Gastrocnemius medialis (tissue), 4 donors: Measurements from ENCODE around the gene ANXA2R.
"Not testable (repeated sequence)": the region's sequence is repeated elsewhere in the genome, so short reads cannot be mapped to it uniquely, and the experiment has no call there.

Source experiments
- CTCF ChIP-seq, 5 experiments: fragments of 450-650 bp in 3 of 5; fragments of 200-600 bp in 2 of 5; sonication (generic) in 2 of 5; IDR thresholded peaks in 4 of 5; conservative IDR thresholded peaks in 1 of 5; 1 replicate in 4 of 5; 2 replicates in 1 of 5; pipeline ENCODE4 v1.5.1; 2016 to 2019; ENCODE audit warnings: antibody characterized with exemption in 5 of 5, mild to moderate bottlenecking in 3 of 5, moderate library complexity in 3 of 5
- POLR2A ChIP-seq, 2 donors: fragments of 450-650 bp; IDR thresholded peaks; one replicate each; pipeline ENCODE4 v1.6.1; 2017; ENCODE audit warnings: antibody characterized with exemption in 2 of 2, mild to moderate bottlenecking in 2 of 2, moderate library complexity in 2 of 2

GRCh38 chr5:43086118-43086908 is 46.2 kb upstream of the ANXA2R start:
- not testable (repeated sequence) for TF ChIP-seq CTCF (IDR thresholded peaks at IDR 0.05 in 4 of 5, conservative IDR thresholded peaks at IDR 0.05 in 1 of 5); POLR2A (IDR thresholded peaks at IDR 0.05)
